Measurements from ENCODE around the gene TACC3.

TACC3 gene

GRCh38 chr4:1767770-1768366 is 46.5 kb downstream of the TACC3 start:
- Histone ChIP-seq H3K9me3 (ENCODE audit: control insufficient read depth, insufficient read depth, low read length) (no peaks in the 10 kb centered on the region), H3K4me1 (ENCODE audit: control insufficient read depth, insufficient read depth, low read length) (peaks cover 6% of the 10 kb centered on the region)

DNA sequence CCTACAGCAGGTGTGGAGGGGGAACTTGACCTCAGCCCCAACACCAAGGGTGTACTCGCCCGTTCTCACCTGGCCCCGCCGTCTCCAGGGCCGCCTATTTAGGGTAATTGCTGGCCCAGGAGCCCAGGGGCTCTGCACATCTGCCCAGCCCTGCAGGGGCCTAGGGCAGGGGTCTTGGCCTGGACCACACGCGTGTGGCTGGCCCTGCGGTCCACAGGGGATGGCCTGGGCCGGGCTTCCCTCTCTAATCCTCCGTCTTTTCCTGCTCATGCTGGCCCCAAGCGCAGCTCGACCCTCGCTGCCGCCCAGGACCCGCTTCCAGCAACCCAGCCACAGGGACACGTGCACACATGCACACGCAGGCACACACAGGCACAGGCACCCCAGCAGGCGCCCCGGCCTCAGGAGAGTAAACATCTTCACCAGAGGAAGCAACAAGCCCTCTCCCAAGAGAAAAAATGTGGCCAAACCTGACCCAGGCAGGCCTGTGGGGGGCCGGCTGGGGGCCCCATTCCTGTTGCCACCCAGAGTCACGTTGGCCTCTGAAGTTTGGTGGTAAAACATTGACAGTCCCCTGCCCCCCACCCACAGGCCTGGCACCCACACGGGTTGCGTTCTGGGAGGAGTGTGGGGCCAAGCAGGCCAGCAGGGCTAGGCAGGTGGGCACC is 47.2 kb downstream of the TACC3 start:
- Histone ChIP-seq H3K4me1 (ENCODE audit: control insufficient read depth, insufficient read depth, low read length) (peaks cover 6% of the 10 kb centered on the region), H3K9ac (ENCODE audit: low read depth, low read length) (peak overlapping the region; percentile 16), H3K4me3 (ENCODE audit: low read depth, low read length) (peak overlapping the region; percentile 35), H3K9me3 (ENCODE audit: control insufficient read depth, insufficient read depth, low read length) (no peaks in the 10 kb centered on the region), H3K36me3 (ENCODE audit: control insufficient read depth, insufficient read depth, low read length) (no peaks in the 10 kb centered on the region), H3K27me3 (ENCODE audit: control insufficient read depth, insufficient read depth, low read length) (peaks cover 6% of the 10 kb centered on the region)

More at GRCh38 chr4:1767770-1768366, 46.5 kb downstream of the TACC3 start:
- Histone ChIP-seq H3K9ac (ENCODE audit: low read depth, low read length) (peak overlapping the region; percentile 16), H3K36me3 (ENCODE audit: control insufficient read depth, insufficient read depth, low read length) (no peaks in the 10 kb centered on the region), H3K27me3 (ENCODE audit: control insufficient read depth, insufficient read depth, low read length) (peaks cover 6% of the 10 kb centered on the region), H3K4me3 (ENCODE audit: low read depth, low read length) (peak overlapping the region; percentile 35)

DNA sequence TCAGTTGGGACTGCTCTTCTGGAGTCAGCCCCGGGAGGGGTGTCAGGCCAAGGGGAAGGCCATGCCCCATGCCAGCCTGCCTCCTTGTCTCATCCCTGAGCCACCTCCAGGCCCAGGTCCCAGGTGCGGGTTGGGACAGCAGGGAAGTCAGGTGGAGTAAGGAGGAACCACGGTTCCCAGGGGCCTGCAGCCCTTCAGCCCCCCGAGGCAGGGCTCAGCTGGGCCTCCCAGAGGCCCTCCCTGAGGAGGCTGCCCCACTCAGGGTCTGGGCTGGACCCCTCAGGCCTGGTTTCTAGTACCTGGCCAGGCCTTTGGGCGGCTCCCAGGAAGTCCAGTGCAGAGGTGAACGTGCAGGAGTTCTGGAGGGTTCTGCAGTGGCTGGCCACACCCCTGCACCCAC is 48.4 kb downstream of the TACC3 start:
- no peak overlapping the region for H3K4me3 ChIP-seq (ENCODE audit: low read depth, low read length)
- peaks cover 6% of the 10 kb centered on the region for H3K27me3 ChIP-seq (ENCODE audit: control insufficient read depth, insufficient read depth, low read length)
- peaks cover 6% of the 10 kb centered on the region for H3K4me1 ChIP-seq (ENCODE audit: control insufficient read depth, insufficient read depth, low read length)

DNA sequence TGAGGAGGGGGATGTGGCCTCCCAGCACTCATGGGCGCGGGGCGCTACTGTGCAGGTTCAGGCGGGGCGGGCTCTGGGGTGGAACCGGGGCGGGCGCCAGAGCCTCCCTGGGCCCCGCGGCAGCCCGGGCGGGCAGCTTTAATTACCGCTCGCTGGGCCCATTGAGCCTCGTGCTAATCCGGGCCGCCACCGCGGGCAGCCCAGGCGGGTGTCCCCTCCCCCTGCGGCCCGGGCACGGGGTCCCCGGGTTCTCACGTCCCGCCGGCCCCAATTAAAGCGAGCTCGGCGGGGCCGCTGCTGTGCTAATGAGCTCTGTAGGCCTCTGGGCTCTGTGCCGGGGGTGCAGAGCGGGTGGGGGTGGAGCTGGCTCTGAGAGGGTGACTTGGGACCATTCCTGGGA is 48.9 kb downstream of the TACC3 start:
- Histone ChIP-seq H3K4me3 (ENCODE audit: low read depth, low read length) (no peak overlapping the region), H3K4me1 (ENCODE audit: control insufficient read depth, insufficient read depth, low read length) (peaks cover 6% of the 10 kb centered on the region), H3K9ac (ENCODE audit: low read depth, low read length) (no peak overlapping the region), H3K36me3 (ENCODE audit: control insufficient read depth, insufficient read depth, low read length) (no peaks in the 10 kb centered on the region), H3K9me3 (ENCODE audit: control insufficient read depth, insufficient read depth, low read length) (no peaks in the 10 kb centered on the region), H3K27me3 (ENCODE audit: control insufficient read depth, insufficient read depth, low read length) (peaks cover 6% of the 10 kb centered on the region)

More for the DNA sequence above, 48.4 kb downstream of the TACC3 start:
- Histone ChIP-seq H3K36me3 (ENCODE audit: control insufficient read depth, insufficient read depth, low read length) (no peaks in the 10 kb centered on the region), H3K9ac (ENCODE audit: low read depth, low read length) (no peak overlapping the region), H3K9me3 (ENCODE audit: control insufficient read depth, insufficient read depth, low read length) (no peaks in the 10 kb centered on the region)

DNA sequence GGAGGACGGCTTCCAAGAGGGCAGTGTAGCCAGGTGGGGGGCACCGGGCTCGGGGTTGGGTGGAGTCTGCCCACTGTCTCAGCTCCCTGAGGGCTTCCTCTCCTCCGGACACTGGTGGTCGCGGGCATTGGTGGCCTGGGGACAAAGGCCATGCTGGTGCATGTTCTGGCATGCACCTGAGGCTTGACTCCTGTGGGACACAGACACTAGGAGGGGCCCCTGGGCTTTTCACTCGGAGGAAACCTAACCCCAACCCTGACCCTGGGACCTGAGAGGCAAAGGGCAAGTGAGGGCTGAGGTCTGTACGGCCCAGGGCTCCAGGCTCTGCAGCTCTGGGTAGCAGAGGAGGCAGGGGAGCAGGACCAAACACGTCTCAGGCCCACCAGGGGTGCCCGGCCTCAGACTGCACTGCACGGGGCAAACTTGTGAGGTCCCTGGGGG is 49.5 kb downstream of the TACC3 start:
- H3K9ac ChIP-seq (ENCODE audit: low read depth, low read length), result no peak overlapping the region
- H3K4me3 ChIP-seq (ENCODE audit: low read depth, low read length), result no peak overlapping the region
- no peaks in the 10 kb centered on the region for H3K9me3 ChIP-seq (ENCODE audit: control insufficient read depth, insufficient read depth, low read length)
- peaks cover 5% of the 10 kb centered on the region for H3K4me1 ChIP-seq (ENCODE audit: control insufficient read depth, insufficient read depth, low read length)
- no peaks in the 10 kb centered on the region for H3K36me3 ChIP-seq (ENCODE audit: control insufficient read depth, insufficient read depth, low read length)
- peaks cover under 1% of the 10 kb centered on the region for H3K27me3 ChIP-seq (ENCODE audit: control insufficient read depth, insufficient read depth, low read length)

- no peak overlapping the region for H3K4me3 ChIP-seq (ENCODE audit: low read depth, low read length)
- no peaks in the 10 kb centered on the region for H3K9me3 ChIP-seq (ENCODE audit: control insufficient read depth, insufficient read depth, low read length)
- H3K27me3 ChIP-seq (ENCODE audit: control insufficient read depth, insufficient read depth, low read length), result no peaks in the 10 kb centered on the region
- H3K4me1 ChIP-seq (ENCODE audit: control insufficient read depth, insufficient read depth, low read length), result peaks cover 3% of the 10 kb centered on the region
- H3K36me3 ChIP-seq (ENCODE audit: control insufficient read depth, insufficient read depth, low read length), result no peaks in the 10 kb centered on the region
- no peak overlapping the region for H3K9ac ChIP-seq (ENCODE audit: low read depth, low read length)
Observed at GRCh38 chr4:1771555-1772305, 50.4 kb downstream of the TACC3 start.

- H3K27me3 ChIP-seq (ENCODE audit: control insufficient read depth, insufficient read depth, low read length), result no peaks in the 10 kb centered on the region
- H3K4me3 ChIP-seq (ENCODE audit: low read depth, low read length), result no peak overlapping the region
- H3K9ac ChIP-seq (ENCODE audit: low read depth, low read length), result no peak overlapping the region
- no peaks in the 10 kb centered on the region for H3K36me3 ChIP-seq (ENCODE audit: control insufficient read depth, insufficient read depth, low read length)
- no peaks in the 10 kb centered on the region for H3K9me3 ChIP-seq (ENCODE audit: control insufficient read depth, insufficient read depth, low read length)
- peaks cover 11% of the 10 kb centered on the region for H3K4me1 ChIP-seq (ENCODE audit: control insufficient read depth, insufficient read depth, low read length)
Observed at GRCh38 chr4:1772853-1773538, 51.7 kb downstream of the TACC3 start.

DNA sequence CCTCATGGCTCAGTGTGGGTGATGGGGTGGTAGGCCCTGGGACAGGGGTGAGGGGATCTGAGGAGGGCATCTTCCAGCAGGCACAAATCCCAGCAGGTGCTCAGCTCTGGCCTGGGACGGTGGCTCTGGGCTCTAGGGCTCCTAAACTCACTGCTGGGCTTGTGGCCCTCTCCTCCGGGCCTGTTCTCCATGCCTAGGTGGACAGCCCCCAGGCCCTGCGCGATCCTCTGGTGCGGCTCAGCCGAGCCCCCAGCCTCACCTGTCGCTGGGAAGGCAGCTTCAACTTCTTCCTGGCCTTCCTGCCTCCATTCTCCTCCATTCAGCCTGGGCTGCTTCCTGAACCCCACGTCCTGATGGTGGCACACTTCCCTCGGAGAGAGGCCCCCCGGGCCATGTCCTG is 52.4 kb downstream of the TACC3 start:
- no peaks in the 10 kb centered on the region for H3K27me3 ChIP-seq (ENCODE audit: control insufficient read depth, insufficient read depth, low read length)
- H3K9me3 ChIP-seq (ENCODE audit: control insufficient read depth, insufficient read depth, low read length), result no peaks in the 10 kb centered on the region
- H3K4me1 ChIP-seq (ENCODE audit: control insufficient read depth, insufficient read depth, low read length), result peaks cover 8% of the 10 kb centered on the region
- no peaks in the 10 kb centered on the region for H3K36me3 ChIP-seq (ENCODE audit: control insufficient read depth, insufficient read depth, low read length)
- no peak overlapping the region for H3K4me3 ChIP-seq (ENCODE audit: low read depth, low read length)
- no peak overlapping the region for H3K9ac ChIP-seq (ENCODE audit: low read depth, low read length)

DNA sequence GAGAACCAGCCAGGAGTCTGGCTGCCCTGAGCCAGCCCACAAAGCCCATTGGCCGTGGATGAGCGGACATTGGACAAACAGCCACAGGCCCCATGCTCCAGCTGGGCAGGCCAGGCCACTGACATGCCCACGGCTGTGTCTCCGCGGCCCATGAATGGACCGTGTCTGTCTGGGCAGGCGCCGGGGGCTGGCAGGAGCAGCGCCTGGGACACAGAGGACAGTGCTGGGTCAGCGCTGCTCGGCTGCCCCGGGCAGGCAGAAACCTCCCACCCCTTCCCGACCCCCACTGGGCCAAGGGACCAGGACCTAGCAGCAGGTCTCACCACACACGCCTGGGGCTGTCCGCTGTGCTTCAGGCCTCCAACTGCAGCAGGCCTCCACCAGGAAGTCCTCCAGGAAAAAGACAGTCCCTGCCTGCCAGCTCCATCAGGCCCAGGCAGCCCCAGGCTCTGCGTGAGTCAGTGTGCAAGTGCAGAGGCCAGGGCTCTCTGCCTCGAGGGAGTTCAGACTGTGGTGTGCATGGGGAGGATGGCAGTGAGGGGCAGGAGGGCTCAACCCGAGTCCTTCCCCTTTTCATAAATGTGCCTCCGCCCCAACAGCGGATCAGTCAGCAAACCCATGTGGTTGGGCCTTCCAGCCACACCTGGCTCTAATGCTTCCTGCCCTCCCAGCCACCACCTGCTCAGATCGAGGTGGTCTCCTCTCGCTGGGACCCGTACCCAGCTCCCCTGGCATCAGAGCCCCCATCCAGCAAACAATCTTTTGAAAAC is 54.6 kb downstream of the TACC3 start:
- Histone ChIP-seq H3K9ac (ENCODE audit: low read depth, low read length) (no peak overlapping the region), H3K4me3 (ENCODE audit: low read depth, low read length) (no peak overlapping the region), H3K36me3 (ENCODE audit: control insufficient read depth, insufficient read depth, low read length) (no peaks in the 10 kb centered on the region), H3K4me1 (ENCODE audit: control insufficient read depth, insufficient read depth, low read length) (peaks cover 8% of the 10 kb centered on the region), H3K27me3 (ENCODE audit: control insufficient read depth, insufficient read depth, low read length) (no peaks in the 10 kb centered on the region), H3K9me3 (ENCODE audit: control insufficient read depth, insufficient read depth, low read length) (no peaks in the 10 kb centered on the region)

- Histone ChIP-seq H3K36me3 (ENCODE audit: control insufficient read depth, insufficient read depth, low read length) (no peaks in the 10 kb centered on the region), H3K9me3 (ENCODE audit: control insufficient read depth, insufficient read depth, low read length) (no peaks in the 10 kb centered on the region), H3K9ac (ENCODE audit: low read depth, low read length) (no peak overlapping the region), H3K4me1 (ENCODE audit: control insufficient read depth, insufficient read depth, low read length) (peaks cover 8% of the 10 kb centered on the region), H3K4me3 (ENCODE audit: low read depth, low read length) (no peak overlapping the region), H3K27me3 (ENCODE audit: control insufficient read depth, insufficient read depth, low read length) (no peaks in the 10 kb centered on the region)
Observed at GRCh38 chr4:1776521-1777161, 55.3 kb downstream of the TACC3 start.
